Mucosa of descending colon (tissue), 3 donors: ENCODE results near the gene LNPK. TPM values are rescaled to one million over a fixed set of nuclear protein-coding genes. Genes with fewer than 3 reads are reported as not detected.
"Not testable (repeated sequence)": the region's sequence is repeated elsewhere in the genome, so short reads cannot be mapped to it uniquely, and the experiment has no call there.

Experiments
- ATAC-seq: fragments of 200-7000 bp; cut with Tn5 transposase; one replicate; pipeline ENCODE4 v1.9.1; 2020; ENCODE audit warnings: mild to moderate bottlenecking, moderate library complexity
- DNase-seq, 3 donors: peaks; one replicate each; pipeline ENCODE4 v3.0.0-alpha.2; 2020
- H3K36me3 ChIP-seq: fragments of 200-600 bp; one replicate; pipeline ENCODE4 v1.8.0; 2021; ENCODE audit warnings: low read depth, mild to moderate bottlenecking
- H3K4me1 ChIP-seq: fragments of 200-600 bp; one replicate; pipeline ENCODE4 v1.8.0; 2021; ENCODE audit warnings: low read depth, mild to moderate bottlenecking
- H3K4me3 ChIP-seq: fragments of 200-600 bp; one replicate; pipeline ENCODE4 v1.8.0; 2021; ENCODE audit warnings: mild to moderate bottlenecking
- H3K9me3 ChIP-seq: fragments of 200-600 bp; one replicate; pipeline ENCODE4 v1.8.0; 2021; ENCODE audit warnings: mild to moderate bottlenecking
- intact Hi-C, 2 donors: fragments of 100-400 bp; cut with DNase I in 1 of 2; cut with micrococcal nuclease in 1 of 2; formaldehyde crosslinking; loops; one replicate each; pipeline versions ENCODE4 v1.11.0 to v1.11.1; 2022; cut with DNase I, micrococcal nuclease
- total RNA-seq, 3 donors: library from RNA; stranded (reverse); fragmentation: NEBNext Ultra II Directional in 2 of 3; extraction: Animal tissue kit (Norgen Biotek cat#: 25700) in 2 of 3; gene quantifications; one replicate each; pipeline versions ENCODE4 v1.2.1 to v1.2.4, GENCODE V29; 2021 to 2023
- TF ChIP-seq, protein P1 (sequence below): fragments of 200-600 bp; IDR thresholded peaks from one replicate; pipeline ENCODE4 v1.8.0; 2022; ENCODE audit warnings: antibody characterized with exemption, mild to moderate bottlenecking
- donor health status: DM: no; HTN: no; CAD: no; lungs with moderate emphysema.
- donor health status: DM: no; HTN: no; CAD: no.
- donor health status: DM: no; HTN: yes; CAD: no.

The LNPK gene
- total RNA-seq, 3 donors from 2014 or later, result 33.4 to 35.9 (median 35.3) TPM

- H3K9me3 ChIP-seq, result no peaks in the 10 kb centered on the region
- H3K4me1 ChIP-seq, result no peaks in the 10 kb centered on the region
- intact Hi-C loops, result no loop called here
- DNase-seq (no peak), ATAC-seq (no peak)
- TF ChIP-seq, protein P1, sequence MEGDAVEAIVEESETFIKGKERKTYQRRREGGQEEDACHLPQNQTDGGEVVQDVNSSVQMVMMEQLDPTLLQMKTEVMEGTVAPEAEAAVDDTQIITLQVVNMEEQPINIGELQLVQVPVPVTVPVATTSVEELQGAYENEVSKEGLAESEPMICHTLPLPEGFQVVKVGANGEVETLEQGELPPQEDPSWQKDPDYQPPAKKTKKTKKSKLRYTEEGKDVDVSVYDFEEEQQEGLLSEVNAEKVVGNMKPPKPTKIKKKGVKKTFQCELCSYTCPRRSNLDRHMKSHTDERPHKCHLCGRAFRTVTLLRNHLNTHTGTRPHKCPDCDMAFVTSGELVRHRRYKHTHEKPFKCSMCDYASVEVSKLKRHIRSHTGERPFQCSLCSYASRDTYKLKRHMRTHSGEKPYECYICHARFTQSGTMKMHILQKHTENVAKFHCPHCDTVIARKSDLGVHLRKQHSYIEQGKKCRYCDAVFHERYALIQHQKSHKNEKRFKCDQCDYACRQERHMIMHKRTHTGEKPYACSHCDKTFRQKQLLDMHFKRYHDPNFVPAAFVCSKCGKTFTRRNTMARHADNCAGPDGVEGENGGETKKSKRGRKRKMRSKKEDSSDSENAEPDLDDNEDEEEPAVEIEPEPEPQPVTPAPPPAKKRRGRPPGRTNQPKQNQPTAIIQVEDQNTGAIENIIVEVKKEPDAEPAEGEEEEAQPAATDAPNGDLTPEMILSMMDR, result no peak
- no peak overlapping the region for H3K4me3 ChIP-seq
- no peaks in the 10 kb centered on the region for H3K36me3 ChIP-seq
These were observed 75.8 kb downstream of the LNPK start for GRCh38 chr2:175926272-175926671.

DNA sequence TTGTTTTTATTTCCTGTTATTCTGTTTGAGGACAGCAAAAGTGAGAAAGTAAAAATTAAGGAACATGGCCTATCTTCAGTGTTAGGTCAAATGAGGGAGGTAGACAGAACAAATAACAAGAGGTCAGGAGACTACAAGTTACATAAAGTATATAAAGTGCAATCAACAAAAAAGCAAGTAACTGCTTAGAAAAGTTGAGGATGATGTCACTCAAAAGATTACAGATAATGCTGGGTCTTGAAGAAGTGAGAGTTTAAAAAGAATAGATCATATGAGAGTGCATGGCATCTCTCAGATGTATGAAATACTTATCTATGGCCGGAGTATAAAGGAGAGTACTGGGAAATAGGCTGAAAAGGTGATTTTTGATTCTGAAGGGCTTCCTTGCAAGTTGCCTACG lies 79.9 kb downstream of the LNPK start:
- DNase-seq, result no peak
- ATAC-seq, result no peak
- intact Hi-C loops, result no loop called here
- no peak overlapping the region for H3K4me3 ChIP-seq
- TF ChIP-seq, protein P1, result no peak
- no peaks in the 10 kb centered on the region for H3K9me3 ChIP-seq
- H3K36me3 ChIP-seq, result no peaks in the 10 kb centered on the region
- H3K4me1 ChIP-seq, result no peaks in the 10 kb centered on the region

DNA sequence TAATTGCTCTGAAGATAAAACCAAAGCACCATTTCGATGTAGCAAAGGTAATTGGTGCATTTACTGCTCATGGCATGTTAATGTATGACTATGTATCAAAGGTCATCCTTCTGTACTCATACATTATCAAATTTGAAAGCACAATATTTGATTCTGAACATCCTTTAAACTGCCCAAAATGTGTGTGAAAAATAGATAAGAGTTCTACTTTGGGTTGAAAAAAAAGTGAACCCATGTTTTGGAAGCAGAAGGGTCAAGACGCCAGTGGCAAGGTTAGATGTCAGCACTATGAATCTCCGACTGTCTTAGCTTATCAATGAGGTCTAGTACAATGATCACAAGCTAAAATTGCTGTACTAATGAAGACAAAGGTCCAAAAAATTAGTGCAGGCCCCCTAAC lies 83.1 kb downstream of the LNPK start:
- no peaks in the 10 kb centered on the region for H3K36me3 ChIP-seq
- DNase-seq, result no peak
- H3K9me3 ChIP-seq, result no peaks in the 10 kb centered on the region
- no peaks in the 10 kb centered on the region for H3K4me1 ChIP-seq
- H3K4me3 ChIP-seq, result no peak overlapping the region
- TF ChIP-seq, protein P1, result no peak
- intact Hi-C loops, result no loop called here
- ATAC-seq, result no peak

- H3K9me3 ChIP-seq, result no peaks in the 10 kb centered on the region
- no peaks in the 10 kb centered on the region for H3K36me3 ChIP-seq
- ATAC-seq (no peak), DNase-seq (no peak)
- TF ChIP-seq, protein P1, result no peak
- H3K4me1 ChIP-seq, result no peaks in the 10 kb centered on the region
- intact Hi-C loops, result no loop called here
- H3K4me3 ChIP-seq, result no peak overlapping the region
These were observed 87.2 kb downstream of the LNPK start for GRCh38 chr2:175914846-175915245.

GRCh38 chr2:175913849-175914743 lies 88.0 kb downstream of the LNPK start:
- DNase-seq, ATAC-seq, H3K9me3 ChIP-seq: not testable (repeated sequence)

GRCh38 chr2:175913267-175913666 lies 88.8 kb downstream of the LNPK start:
- DNase-seq, intact Hi-C loops, ATAC-seq: not testable (repeated sequence)

More at GRCh38 chr2:175913849-175914743, 88.0 kb downstream of the LNPK start:
- H3K36me3 ChIP-seq, intact Hi-C loops, H3K4me1 ChIP-seq, H3K4me3 ChIP-seq: not testable (repeated sequence)

More at GRCh38 chr2:175913267-175913666, 88.8 kb downstream of the LNPK start:
- H3K4me3 ChIP-seq, H3K4me1 ChIP-seq, H3K36me3 ChIP-seq, H3K9me3 ChIP-seq: not testable (repeated sequence)
